Subcutaneous adipose tissue (tissue), 4 donors: Measurements from ENCODE around the gene SYCE3. TPM values are rescaled to one million over a fixed set of nuclear protein-coding genes. Genes with fewer than 3 reads are reported as not detected.

Experiments used
- total RNA-seq, 4 donors: library from RNA; depleted of rRNA; stranded (reverse); fragments of >200 nt; gene quantifications; one replicate each; pipeline ENCODE4 v1.1.0, GENCODE V29; 2016
- TF ChIP-seq, protein P1 (sequence below): fragments of 450-650 bp; IDR thresholded peaks from one replicate; pipeline ENCODE4 v1.5.1; 2016; ENCODE audit warnings: low read depth, mild to moderate bottlenecking, control low read depth, antibody characterized with exemption, moderate library complexity

Gene SYCE3
- total RNA-seq, 4 donors from 2014 or later = 2.2 to 3.3 TPM; not detected in 2

DNA sequence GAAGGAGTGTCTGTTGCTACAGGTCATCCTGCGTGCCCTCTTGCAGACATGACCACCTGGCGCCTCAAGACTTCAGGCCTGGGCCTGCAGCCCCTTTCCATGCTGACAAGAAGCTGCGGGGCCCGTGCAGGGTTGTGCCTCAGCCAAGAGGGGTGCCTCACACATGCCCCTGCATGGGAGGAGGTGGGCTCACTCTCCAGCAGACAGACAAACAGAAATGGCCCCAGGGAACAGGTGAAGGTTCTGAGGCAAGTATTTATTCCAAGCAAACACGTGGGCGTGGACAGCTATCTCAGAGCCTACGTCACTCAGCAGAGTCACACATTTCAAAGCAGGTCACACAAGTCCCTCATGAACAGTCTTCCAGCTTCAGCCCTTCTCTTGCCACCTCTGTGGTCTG, 5.9 kb upstream of the SYCE3 start:
- TF ChIP-seq, protein P1, sequence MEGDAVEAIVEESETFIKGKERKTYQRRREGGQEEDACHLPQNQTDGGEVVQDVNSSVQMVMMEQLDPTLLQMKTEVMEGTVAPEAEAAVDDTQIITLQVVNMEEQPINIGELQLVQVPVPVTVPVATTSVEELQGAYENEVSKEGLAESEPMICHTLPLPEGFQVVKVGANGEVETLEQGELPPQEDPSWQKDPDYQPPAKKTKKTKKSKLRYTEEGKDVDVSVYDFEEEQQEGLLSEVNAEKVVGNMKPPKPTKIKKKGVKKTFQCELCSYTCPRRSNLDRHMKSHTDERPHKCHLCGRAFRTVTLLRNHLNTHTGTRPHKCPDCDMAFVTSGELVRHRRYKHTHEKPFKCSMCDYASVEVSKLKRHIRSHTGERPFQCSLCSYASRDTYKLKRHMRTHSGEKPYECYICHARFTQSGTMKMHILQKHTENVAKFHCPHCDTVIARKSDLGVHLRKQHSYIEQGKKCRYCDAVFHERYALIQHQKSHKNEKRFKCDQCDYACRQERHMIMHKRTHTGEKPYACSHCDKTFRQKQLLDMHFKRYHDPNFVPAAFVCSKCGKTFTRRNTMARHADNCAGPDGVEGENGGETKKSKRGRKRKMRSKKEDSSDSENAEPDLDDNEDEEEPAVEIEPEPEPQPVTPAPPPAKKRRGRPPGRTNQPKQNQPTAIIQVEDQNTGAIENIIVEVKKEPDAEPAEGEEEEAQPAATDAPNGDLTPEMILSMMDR = no peak

DNA sequence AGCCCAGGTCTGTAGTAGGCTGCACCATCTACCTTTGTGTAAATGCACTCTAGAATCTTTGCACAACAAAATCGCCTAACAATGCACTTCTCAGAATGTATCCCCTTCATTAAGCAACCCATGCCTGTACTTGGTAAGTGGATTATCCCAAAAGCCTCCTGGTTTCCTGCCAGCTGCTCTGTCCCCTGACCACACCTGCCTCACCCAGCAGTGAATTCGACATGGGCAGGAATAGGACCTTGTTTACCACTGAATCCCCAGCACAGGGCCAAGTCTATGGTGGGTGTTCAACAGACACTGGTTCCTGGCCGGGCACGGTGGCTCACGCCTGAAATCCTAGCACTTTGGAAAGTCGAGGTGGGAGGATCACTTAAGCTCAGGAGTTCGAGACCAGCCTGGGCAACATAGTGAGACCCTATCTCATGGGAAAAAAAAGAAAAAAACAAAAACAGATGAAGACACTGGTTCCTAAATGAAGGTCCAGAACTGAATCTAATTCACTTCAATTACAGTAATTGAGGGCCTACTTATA, 5.1 kb upstream of the SYCE3 start:
- TF ChIP-seq, protein P1 = no peak

DNA sequence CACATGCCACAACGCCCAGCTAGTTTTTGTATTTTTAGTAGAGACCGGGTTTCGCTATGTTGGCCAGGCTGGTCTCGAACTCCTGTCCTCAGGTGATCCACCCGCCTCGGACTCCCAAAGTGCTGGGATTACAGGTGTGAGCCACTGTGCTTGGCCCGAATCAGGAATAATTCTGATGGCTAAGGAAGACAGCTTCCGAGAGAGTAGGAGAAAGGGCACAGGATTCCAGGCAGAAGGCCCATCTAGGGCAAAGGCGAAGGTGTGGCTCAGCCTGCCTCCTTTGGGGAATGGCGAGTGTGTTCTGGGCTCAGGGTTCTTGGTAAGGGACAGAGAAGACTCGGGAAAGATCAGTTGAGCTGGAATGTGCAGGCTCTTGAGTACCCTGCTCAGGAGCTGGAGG, 1.6 kb upstream of the SYCE3 start:
- TF ChIP-seq, protein P1 = no peak

DNA sequence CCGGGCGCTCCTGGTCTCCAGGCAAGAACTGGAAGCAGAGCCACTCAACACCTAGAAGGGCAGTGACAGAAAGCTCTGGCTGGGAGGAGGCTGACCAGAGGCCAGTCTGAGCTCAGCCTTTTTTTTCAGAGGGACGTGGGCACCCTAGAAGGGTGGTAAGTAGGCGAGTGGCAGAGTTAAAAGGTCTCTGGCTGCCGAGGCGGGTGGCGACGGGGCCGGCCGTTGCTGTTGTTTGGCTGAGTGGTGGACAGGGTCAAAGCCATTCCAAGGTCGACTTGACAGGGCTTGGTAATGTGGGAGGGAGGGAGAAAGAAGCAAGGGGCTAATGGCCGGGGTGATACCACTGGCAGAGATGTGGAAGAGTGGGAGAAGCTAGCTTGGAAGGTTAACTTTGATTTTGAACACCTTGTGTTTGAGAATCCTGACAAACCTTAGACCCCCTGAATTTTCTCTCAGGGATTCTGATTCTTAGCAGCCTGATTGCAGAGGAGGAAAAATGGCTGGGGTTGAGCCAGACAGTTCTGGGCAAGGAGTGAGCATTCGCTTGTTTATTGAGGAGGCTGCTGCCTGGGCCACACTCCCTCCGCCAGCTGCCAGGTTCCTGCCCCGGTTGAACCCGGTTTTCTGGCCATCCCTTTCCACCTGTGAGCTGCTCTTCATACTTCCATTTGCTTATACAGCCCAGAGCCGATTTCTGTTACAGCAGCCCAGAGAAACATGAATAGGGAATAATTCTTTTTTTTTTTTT, 868 bp upstream of the SYCE3 start:
- TF ChIP-seq, protein P1 = no peak

DNA sequence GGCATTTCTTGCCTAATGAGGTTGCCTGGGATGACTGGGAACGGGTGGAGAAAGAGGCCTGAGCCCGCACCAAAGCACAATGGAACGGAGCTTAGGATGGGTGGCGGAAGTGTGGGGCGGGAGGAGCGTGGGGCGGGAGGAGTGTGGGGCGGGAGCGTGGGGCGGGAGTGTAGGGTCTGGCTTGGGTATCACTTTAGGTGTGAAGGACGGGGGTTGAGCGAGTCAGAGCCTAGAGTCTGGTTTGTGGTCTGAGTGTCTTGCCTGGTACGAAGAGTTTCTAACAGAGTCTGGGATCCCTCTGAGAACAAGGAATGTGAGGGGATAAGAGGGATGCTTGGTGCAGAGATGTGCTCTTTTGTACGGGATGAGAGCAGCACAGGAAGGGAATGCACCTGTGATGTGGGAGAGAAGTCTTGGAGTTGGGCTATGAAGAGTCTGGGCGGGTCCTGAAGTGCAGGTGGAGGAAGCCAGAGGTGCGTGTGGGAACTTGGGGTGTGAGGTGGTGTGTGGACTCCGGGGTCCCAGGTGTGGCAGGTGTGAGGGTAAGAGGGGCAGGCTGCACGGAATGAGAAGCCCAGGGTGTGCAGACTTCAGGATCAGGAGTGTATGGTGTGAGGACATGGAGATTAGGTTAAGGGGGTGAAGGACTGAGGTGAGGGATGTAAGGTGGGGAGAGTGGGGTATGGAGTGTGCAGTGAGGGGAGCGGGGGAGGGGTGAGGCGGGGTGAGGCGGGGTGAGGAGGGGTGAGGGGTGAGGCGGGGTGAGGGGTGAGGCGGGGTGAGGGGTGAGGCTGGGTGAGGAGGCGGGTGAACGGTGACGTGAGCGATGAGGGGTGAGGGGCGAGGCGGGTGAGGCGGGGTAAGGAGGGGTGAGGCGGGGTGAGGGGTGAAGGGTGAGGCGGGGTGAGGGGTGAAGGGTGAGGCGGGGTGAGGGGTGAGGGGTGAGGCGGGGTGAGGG, 1.0 kb downstream of the SYCE3 start:
- TF ChIP-seq, protein P1 = no peak

DNA sequence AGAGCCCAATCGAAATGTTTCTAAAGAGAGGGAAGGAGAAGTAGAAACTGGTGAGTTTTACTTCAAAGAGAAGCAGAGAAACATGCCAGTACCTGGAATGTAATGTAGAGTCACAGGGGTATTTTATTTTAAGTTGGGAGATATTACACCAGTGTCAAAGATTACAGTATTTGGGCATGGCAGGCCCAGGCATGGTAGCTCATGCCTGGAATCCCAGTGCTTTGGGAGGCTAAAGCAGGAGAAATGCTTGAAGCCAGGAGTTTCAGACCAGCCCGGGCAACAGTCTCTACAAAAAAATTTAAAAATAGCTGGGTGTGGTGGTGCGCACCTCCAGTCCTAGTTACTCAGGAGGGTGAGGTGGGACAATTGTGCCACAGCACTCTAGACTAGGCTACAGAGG, 2.7 kb downstream of the SYCE3 start:
- TF ChIP-seq, protein P1 = no peak

DNA sequence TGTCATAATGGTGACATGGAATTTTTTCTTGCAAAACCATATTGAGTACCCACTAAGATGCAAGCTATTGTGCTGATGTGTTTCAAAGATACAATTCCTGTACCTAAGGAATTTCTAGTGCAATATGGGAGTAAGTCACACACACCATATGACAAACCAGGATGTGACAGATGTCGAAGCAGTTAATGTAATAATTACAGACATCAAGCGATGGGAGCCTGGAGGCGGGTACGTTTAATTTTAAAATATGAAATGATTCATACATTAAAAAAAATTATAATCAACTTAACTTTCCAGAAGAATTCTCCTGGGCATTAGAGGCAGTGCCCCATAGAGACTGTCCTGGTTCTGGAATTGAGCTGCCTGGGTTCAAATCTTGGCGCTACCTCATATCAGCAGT, 6.0 kb downstream of the SYCE3 start:
- TF ChIP-seq, protein P1 = no peak
